HFFc6 (cell line): ENCODE measurements around the gene RAF1. TPM values are rescaled to one million over a fixed set of nuclear protein-coding genes. Genes with fewer than 3 reads are reported as not detected.

Experiments
- DNase-seq: peaks from one replicate; pipeline ENCODE4 v3.0.0-alpha.2; 2018
- H3K27ac Mint-ChIP-seq: 2 replicates; pipeline ENCODE4 v1.8.0; 2020; ENCODE audit warnings: mild to moderate bottlenecking, mixed read lengths
- H3K27me3 Mint-ChIP-seq: 2 replicates; pipeline ENCODE4 v1.8.0; 2021; ENCODE audit warnings: mild to moderate bottlenecking, moderate library complexity, mixed read lengths; ENCODE audit not compliant: insufficient read depth
- H3K36me3 Mint-ChIP-seq: 2 replicates; pipeline ENCODE4 v1.8.0; 2021; ENCODE audit warnings: low read depth, mixed read lengths
- H3K4me1 Mint-ChIP-seq: 2 replicates; pipeline ENCODE4 v1.8.0; 2020; ENCODE audit warnings: low read depth, mixed read lengths
- H3K4me3 Mint-ChIP-seq: 2 replicates; pipeline ENCODE4 v1.8.0; 2020; ENCODE audit warnings: mild to moderate bottlenecking, moderate library complexity, mixed read lengths
- H3K9me3 Mint-ChIP-seq: 2 replicates; pipeline ENCODE4 v1.8.0; 2020; ENCODE audit warnings: mild to moderate bottlenecking, mixed read lengths
- total RNA-seq, 6 experiments: library from RNA; stranded (reverse); fragmentation: NEBNext Ultra II Directional; extraction: Animal tissue kit (Norgen Biotek cat#: 25700); gene quantifications; 2 replicates in 1 of 6; 3 replicates in 5 of 6; pipeline ENCODE4 v1.2.3, GENCODE V29; 2021
- TF ChIP-seq, protein P1 (sequence below): fragments of 200-600 bp; sonication (generic); IDR thresholded peaks from 2 replicates; pipeline ENCODE4 v1.5.0; 2021; ENCODE audit warnings: antibody characterized with exemption, mild to moderate bottlenecking

The RAF1 gene
- total RNA-seq, 6 experiments from 2014 or later: 78.9 to 97.5 (median 86.8) TPM

DNA sequence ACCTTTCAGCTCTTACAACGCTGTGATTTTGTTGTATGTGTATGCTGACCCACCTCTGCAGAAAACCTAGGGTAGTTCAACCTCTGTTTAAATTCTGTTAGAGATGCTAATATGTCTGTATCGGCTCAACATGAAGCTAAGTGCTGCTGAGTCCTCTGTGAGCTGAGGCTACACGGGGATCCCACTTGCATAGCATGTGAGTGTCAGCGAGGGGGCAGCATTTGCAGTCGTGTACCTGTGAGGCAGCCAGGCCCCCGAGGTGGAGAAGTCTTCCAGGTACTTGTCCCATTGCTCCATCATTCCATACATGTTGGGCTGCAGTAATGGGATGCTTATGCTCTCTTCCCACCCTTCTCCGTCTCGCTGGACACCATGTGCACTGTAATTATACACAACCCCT, 122.3 kb downstream of the RAF1 start:
- Mint-ChIP-seq H3K4me1 (no peaks in the 10 kb centered on the region), H3K9me3 (no peaks in the 10 kb centered on the region)
- TF ChIP-seq, protein P1, sequence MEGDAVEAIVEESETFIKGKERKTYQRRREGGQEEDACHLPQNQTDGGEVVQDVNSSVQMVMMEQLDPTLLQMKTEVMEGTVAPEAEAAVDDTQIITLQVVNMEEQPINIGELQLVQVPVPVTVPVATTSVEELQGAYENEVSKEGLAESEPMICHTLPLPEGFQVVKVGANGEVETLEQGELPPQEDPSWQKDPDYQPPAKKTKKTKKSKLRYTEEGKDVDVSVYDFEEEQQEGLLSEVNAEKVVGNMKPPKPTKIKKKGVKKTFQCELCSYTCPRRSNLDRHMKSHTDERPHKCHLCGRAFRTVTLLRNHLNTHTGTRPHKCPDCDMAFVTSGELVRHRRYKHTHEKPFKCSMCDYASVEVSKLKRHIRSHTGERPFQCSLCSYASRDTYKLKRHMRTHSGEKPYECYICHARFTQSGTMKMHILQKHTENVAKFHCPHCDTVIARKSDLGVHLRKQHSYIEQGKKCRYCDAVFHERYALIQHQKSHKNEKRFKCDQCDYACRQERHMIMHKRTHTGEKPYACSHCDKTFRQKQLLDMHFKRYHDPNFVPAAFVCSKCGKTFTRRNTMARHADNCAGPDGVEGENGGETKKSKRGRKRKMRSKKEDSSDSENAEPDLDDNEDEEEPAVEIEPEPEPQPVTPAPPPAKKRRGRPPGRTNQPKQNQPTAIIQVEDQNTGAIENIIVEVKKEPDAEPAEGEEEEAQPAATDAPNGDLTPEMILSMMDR: no peak

DNA sequence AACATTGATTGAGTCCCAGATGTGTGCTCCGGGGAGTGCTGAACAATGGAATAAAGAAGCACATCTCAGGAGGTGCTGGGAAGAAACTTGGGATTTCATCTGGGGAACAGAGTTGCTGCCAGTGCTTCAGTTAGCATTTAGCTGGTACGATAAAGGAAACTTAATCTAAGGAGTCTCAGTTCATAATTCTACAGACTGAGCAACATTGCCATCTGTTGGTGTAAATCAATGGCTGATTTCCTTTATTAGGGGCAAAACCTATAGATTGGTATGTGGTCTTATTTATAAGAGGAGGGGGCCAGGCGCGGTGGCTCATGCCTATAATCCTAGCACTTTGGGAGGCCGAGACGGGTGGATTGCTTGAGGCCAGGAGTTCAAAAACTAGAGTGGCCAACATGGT, 127.5 kb downstream of the RAF1 start:
- H3K27me3 Mint-ChIP-seq: no peaks in the 10 kb centered on the region; the same call in 1 of the 2 replicates
- no peak overlapping the region for H3K27ac Mint-ChIP-seq
- H3K4me1 Mint-ChIP-seq: no peaks in the 10 kb centered on the region
- H3K4me3 Mint-ChIP-seq: no peak overlapping the region
- H3K9me3 Mint-ChIP-seq: no peaks in the 10 kb centered on the region
- no peak for DNase-seq
- TF ChIP-seq, protein P1: peak; percentile 38; the same call in 1 of the 2 replicates
- H3K36me3 Mint-ChIP-seq: peaks cover 4% of the 10 kb centered on the region

More for the DNA sequence above, 122.3 kb downstream of the RAF1 start:
- DNase-seq: no peak
- Mint-ChIP-seq H3K27me3 (no peaks in the 10 kb centered on the region), H3K36me3 (no peaks in the 10 kb centered on the region), H3K4me3 (no peak overlapping the region), H3K27ac (no peak overlapping the region)

Other genes with a start within 250 kb of the RAF1 start
- gene TSEN2, start 179.6 kb downstream of the RAF1 start, total RNA-seq: 10 to 100 TPM in 4 of 6 experiments, 1 to 10 TPM in 2; 9.3 to 15.5 (median 10.9) TPM
- not detected for gene MKRN2OS, start 118.6 kb downstream of the RAF1 start, total RNA-seq
- 10 to 100 TPM; 31.0 to 35.8 (median 34.8) TPM for gene MKRN2, start 107.0 kb downstream of the RAF1 start, total RNA-seq
- gene TMEM40, start 95.1 kb upstream of the RAF1 start, total RNA-seq: under 1 TPM in 3 of 6 experiments, not detected in 3; 0.32 to 0.40 (median 0.36) TPM
- 10 to 100 TPM in 1 of 6 experiments, 1 to 10 TPM in 5; 4.5 to 10.5 (median 8.3) TPM for gene CAND2, start 132.6 kb upstream of the RAF1 start, total RNA-seq
- 1,000 to 10,000 TPM; 1,490 to 1,730 (median 1,677) TPM for gene RPL32, start 177.4 kb upstream of the RAF1 start, total RNA-seq